Lower leg skin (tissue), 3 donors: ENCODE data around the gene GRHL1.

Experiments
- CTCF ChIP-seq, 3 donors: fragments of 450-650 bp; IDR thresholded peaks; one replicate each; pipeline ENCODE4 v1.5.1; 2016; ENCODE audit warnings: antibody characterized with exemption in 3 of 3, mild to moderate bottlenecking in 3 of 3, moderate library complexity in 2 of 3
- POLR2A ChIP-seq, 2 donors: fragments of 450-650 bp; IDR thresholded peaks; one replicate each; pipeline ENCODE4 v1.6.1; 2016 to 2017; ENCODE audit warnings: antibody characterized with exemption in 2 of 2, mild to moderate bottlenecking in 1 of 2, moderate library complexity in 1 of 2

DNA sequence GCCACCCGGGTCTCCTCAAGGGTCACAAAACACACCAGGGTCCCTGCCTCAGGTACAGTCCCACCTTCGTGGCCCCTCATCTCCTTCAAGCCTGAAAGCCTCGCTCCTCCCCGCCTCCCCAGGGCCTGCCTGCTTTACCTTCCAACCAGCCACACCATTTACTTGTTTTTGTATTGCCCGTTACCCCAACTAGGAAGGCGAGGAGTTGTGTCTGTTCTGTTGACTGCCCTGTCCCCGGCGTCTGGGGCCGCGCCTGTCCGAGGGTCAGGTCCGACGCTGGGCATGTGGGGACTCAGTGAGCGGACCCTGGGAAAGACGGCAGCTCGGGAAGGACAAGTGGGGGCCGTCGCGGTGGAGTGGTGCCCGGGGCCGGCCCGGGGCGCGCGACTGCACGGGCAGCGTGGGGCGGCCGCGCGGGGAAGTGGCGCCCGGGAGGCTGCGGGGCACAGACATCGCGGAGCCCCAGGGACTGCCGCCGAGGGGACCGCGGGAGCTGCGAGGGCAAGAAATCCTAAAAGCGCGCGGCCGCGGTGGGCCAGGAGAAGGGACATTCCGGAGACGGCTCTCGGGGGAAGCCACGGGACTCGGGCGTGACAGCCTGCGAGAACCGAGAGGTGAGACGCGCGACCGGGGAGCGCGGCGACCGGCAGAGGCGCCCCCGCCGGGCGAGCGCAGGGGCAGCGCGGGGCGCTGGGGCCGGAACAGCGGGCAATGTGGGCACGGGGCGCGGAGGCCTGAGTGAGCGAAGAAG lies 797 bp upstream of the GRHL1 start:
- no peak for TF ChIP-seq CTCF (IDR thresholded peaks at IDR 0.05)
- TF ChIP-seq POLR2A (IDR thresholded peaks at IDR 0.05): no peak
